Memory B cell (primary cell): Measurements from ENCODE around the gene CLEC10A.
A peak's percentile ranks its signal among the peaks of the same experiment; 100 is the strongest.

ENCODE experiments used
- ATAC-seq: fragments of 150-1000 bp; cut with Tn5 transposase; 2 replicates; pipeline ENCODE4 v1.10.0; 2021; ENCODE audit warnings: low read depth, mild to moderate bottlenecking, moderate library complexity
- DNase-seq, 2 donors: peaks; one replicate each; pipeline ENCODE4 v3.0.0; 2022; ENCODE audit warnings: low spot score in 2 of 2
- H3K27ac Mint-ChIP-seq: one replicate; pipeline ENCODE4 v1.8.0; 2022; ENCODE audit warnings: mild to moderate bottlenecking, moderate library complexity, mixed read lengths
- H3K27me3 Mint-ChIP-seq: one replicate; pipeline ENCODE4 v1.8.0; 2022; ENCODE audit warnings: mixed read lengths
- H3K36me3 Mint-ChIP-seq: one replicate; pipeline ENCODE4 v1.8.0; 2022; ENCODE audit warnings: mild to moderate bottlenecking, mixed read lengths
- H3K4me1 Mint-ChIP-seq: one replicate; pipeline ENCODE4 v1.8.0; 2022; ENCODE audit warnings: mixed read lengths
- H3K4me3 Mint-ChIP-seq: one replicate; pipeline ENCODE4 v1.8.0; 2022; ENCODE audit warnings: mild to moderate bottlenecking, moderate library complexity, mixed read lengths
- H3K9me3 Mint-ChIP-seq: one replicate; pipeline ENCODE4 v1.8.0; 2022; ENCODE audit warnings: mixed read lengths

Gene CLEC10A

GRCh38 chr17:7046127-7046724 is 33.8 kb downstream of the CLEC10A start:
- no peaks in the 10 kb centered on the region for H3K27me3 Mint-ChIP-seq
- no peaks in the 10 kb centered on the region for H3K9me3 Mint-ChIP-seq
- peaks cover 26% of the 10 kb centered on the region for H3K4me1 Mint-ChIP-seq
- ATAC-seq, result peak; percentile 11
- H3K4me3 Mint-ChIP-seq, result peak overlapping the region; percentile 85
- DNase-seq, result peak in 1 of 2 donors; percentile 37
- peak overlapping the region; percentile 86 for H3K27ac Mint-ChIP-seq
- no peaks in the 10 kb centered on the region for H3K36me3 Mint-ChIP-seq

GRCh38 chr17:7045492-7046126 is 34.4 kb downstream of the CLEC10A start:
- H3K27me3 Mint-ChIP-seq, result no peaks in the 10 kb centered on the region
- H3K27ac Mint-ChIP-seq, result peak overlapping the region; percentile 86
- H3K9me3 Mint-ChIP-seq, result no peaks in the 10 kb centered on the region
- peak; percentile 33 for ATAC-seq
- H3K36me3 Mint-ChIP-seq, result no peaks in the 10 kb centered on the region
- H3K4me3 Mint-ChIP-seq, result peak overlapping the region; percentile 85
- H3K4me1 Mint-ChIP-seq, result peaks cover 26% of the 10 kb centered on the region
- peak in 1 of 2 donors; percentile 61 for DNase-seq

- peak within 1 kb of the TSS; percentile 83 for H3K4me3 Mint-ChIP-seq
- H3K9me3 Mint-ChIP-seq, result no peaks in the 10 kb centered on the region
- no peaks in the 10 kb centered on the region for H3K27me3 Mint-ChIP-seq
- H3K4me1 Mint-ChIP-seq, result peaks cover 31% of the 10 kb centered on the region
- peaks cover 4% of the 10 kb centered on the region for H3K36me3 Mint-ChIP-seq
- DNase-seq (peak; percentile 36 to 59), ATAC-seq (peak; percentile 35)
- H3K27ac Mint-ChIP-seq, result peak within 1 kb of the TSS; percentile 87
Observed at GRCh38 chr17:7043497-7044198, 36.4 kb downstream of the CLEC10A start, which contains the start of gene SLC16A11. SLC16A11 (minus strand) TSS chr17:7044092; CDS start chr17:7043513, 579 bp downstream.

- Mint-ChIP-seq H3K9me3 (no peaks in the 10 kb centered on the region), H3K4me3 (peak overlapping the region; percentile 83), H3K27ac (no peak overlapping the region), H3K4me1 (peaks cover 35% of the 10 kb centered on the region), H3K36me3 (peaks cover 4% of the 10 kb centered on the region), H3K27me3 (no peaks in the 10 kb centered on the region)
- DNase-seq (no peak), ATAC-seq (no peak)
Observed at GRCh38 chr17:7043182-7043496, 36.9 kb downstream of the CLEC10A start.

GRCh38 chr17:7042501-7043181 is 37.4 kb downstream of the CLEC10A start:
- H3K27me3 Mint-ChIP-seq, result no peaks in the 10 kb centered on the region
- DNase-seq (peak; percentile 40 to 57), ATAC-seq (peak; percentile 26)
- H3K4me3 Mint-ChIP-seq, result peak overlapping the region; percentile 83
- peaks cover 4% of the 10 kb centered on the region for H3K36me3 Mint-ChIP-seq
- H3K27ac Mint-ChIP-seq, result peak overlapping the region; percentile 87
- H3K9me3 Mint-ChIP-seq, result no peaks in the 10 kb centered on the region
- H3K4me1 Mint-ChIP-seq, result peaks cover 37% of the 10 kb centered on the region

- Mint-ChIP-seq H3K4me1 (peaks cover 32% of the 10 kb centered on the region), H3K36me3 (peaks cover 4% of the 10 kb centered on the region), H3K9me3 (no peaks in the 10 kb centered on the region), H3K27ac (peak overlapping the region; percentile 87), H3K27me3 (no peaks in the 10 kb centered on the region), H3K4me3 (peak overlapping the region; percentile 83)
- ATAC-seq, result peak; percentile 21
- peak in 1 of 2 donors; percentile 20 for DNase-seq
Observed at GRCh38 chr17:7041607-7042500, 38.2 kb downstream of the CLEC10A start.

GRCh38 chr17:7039832-7040231 is 40.2 kb downstream of the CLEC10A start:
- ATAC-seq, result no peak
- Mint-ChIP-seq H3K27me3 (no peaks in the 10 kb centered on the region), H3K9me3 (no peaks in the 10 kb centered on the region), H3K36me3 (peaks cover 4% of the 10 kb centered on the region), H3K4me1 (peaks cover 37% of the 10 kb centered on the region), H3K27ac (peak overlapping the region; percentile 46), H3K4me3 (no peak overlapping the region)
- DNase-seq, result no peak

GRCh38 chr17:7038025-7038862 is 41.8 kb downstream of the CLEC10A start:
- H3K27ac Mint-ChIP-seq, result peak overlapping the region; percentile 52
- H3K9me3 Mint-ChIP-seq, result no peaks in the 10 kb centered on the region
- peaks cover 4% of the 10 kb centered on the region for H3K36me3 Mint-ChIP-seq
- ATAC-seq (no peak), DNase-seq (no peak)
- H3K4me3 Mint-ChIP-seq, result peak overlapping the region; percentile 45
- H3K27me3 Mint-ChIP-seq, result no peaks in the 10 kb centered on the region
- H3K4me1 Mint-ChIP-seq, result peaks cover 38% of the 10 kb centered on the region

- ATAC-seq, result peak; percentile 92
- H3K36me3 Mint-ChIP-seq, result peaks cover 4% of the 10 kb centered on the region
- DNase-seq, result peak; percentile 90 to 96
Observed at GRCh38 chr17:7035591-7036368, 44.3 kb downstream of the CLEC10A start, which contains the start of gene SLC16A13. SLC16A13 (plus strand) TSS chr17:7036015; CDS start chr17:7036383, 368 bp downstream.

GRCh38 chr17:7034955-7035590 is 45.0 kb downstream of the CLEC10A start:
- peak; percentile 22 for ATAC-seq
- Mint-ChIP-seq H3K9me3 (no peaks in the 10 kb centered on the region), H3K4me1 (peaks cover 35% of the 10 kb centered on the region), H3K27me3 (no peaks in the 10 kb centered on the region), H3K36me3 (peaks cover 4% of the 10 kb centered on the region), H3K27ac (peak overlapping the region; percentile 97), H3K4me3 (peak overlapping the region; percentile 92)
- DNase-seq, result no peak

More at GRCh38 chr17:7035591-7036368, 44.3 kb downstream of the CLEC10A start, which contains the start of gene SLC16A13:
- H3K9me3 Mint-ChIP-seq, result no peaks in the 10 kb centered on the region
- H3K27me3 Mint-ChIP-seq, result no peaks in the 10 kb centered on the region
- peak within 1 kb of the TSS; percentile 97 for H3K27ac Mint-ChIP-seq
- H3K4me3 Mint-ChIP-seq, result peak within 1 kb of the TSS; percentile 92
- H3K4me1 Mint-ChIP-seq, result peaks cover 30% of the 10 kb centered on the region

GRCh38 chr17:7029659-7030058 is 50.4 kb downstream of the CLEC10A start:
- DNase-seq (no peak), ATAC-seq (peak; percentile 44)
- no peaks in the 10 kb centered on the region for H3K27me3 Mint-ChIP-seq
- peak overlapping the region; percentile 54 for H3K4me3 Mint-ChIP-seq
- no peaks in the 10 kb centered on the region for H3K9me3 Mint-ChIP-seq
- no peaks in the 10 kb centered on the region for H3K36me3 Mint-ChIP-seq
- H3K4me1 Mint-ChIP-seq, result peaks cover 22% of the 10 kb centered on the region
- H3K27ac Mint-ChIP-seq, result peak overlapping the region; percentile 26
